SIG-M5 treated with dmso at 0.1 percent for 504 hours (cell line): ENCODE data around the gene RABGGTA.

ENCODE experiments used
- DNase-seq: peaks from one replicate; lab custom pipeline; 2025; ENCODE audit not compliant: unreplicated experiment; lab: John Stamatoyannopoulos, UW

RABGGTA gene

DNA sequence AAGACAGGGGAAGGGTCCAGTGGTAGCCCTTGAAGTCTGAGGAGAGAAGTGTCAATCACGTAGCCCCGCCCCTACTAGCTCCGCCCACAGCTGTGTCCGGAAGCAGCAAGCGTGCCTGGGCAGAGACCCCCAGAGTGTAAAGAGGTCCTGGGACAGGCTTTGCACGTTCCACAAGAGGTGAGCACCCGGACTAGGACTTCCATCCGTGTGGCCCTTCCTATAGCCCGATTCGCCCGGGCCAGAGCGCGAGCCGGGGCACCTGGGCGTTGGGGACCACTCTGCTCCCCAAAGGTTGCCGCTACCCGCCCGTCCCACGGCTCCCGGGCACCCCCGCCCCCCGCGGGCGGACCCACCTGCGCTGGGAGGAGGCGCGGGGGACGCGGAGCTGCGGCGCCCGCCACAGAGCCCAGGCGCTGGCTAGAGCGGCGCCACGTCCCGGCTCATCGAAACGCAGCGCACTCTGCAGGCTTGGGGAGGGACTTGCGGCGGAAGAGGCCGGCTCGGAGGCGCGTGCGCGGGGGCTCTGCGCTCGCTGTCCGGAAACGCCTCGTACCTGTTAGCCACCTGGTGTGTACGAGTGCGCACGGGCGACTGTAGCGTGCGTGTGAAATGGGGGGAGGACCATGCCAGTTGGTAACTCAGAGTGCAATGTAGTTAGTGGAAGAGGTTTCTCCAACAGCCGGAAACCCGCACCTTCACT, at the start of gene RABGGTA:
RABGGTA (minus strand) TSS at position 464 of the 700 bp plus-strand sequence. CDS start 482 bp downstream, outside the sequence.
- DNase-seq, result peak; percentile 86

DNA sequence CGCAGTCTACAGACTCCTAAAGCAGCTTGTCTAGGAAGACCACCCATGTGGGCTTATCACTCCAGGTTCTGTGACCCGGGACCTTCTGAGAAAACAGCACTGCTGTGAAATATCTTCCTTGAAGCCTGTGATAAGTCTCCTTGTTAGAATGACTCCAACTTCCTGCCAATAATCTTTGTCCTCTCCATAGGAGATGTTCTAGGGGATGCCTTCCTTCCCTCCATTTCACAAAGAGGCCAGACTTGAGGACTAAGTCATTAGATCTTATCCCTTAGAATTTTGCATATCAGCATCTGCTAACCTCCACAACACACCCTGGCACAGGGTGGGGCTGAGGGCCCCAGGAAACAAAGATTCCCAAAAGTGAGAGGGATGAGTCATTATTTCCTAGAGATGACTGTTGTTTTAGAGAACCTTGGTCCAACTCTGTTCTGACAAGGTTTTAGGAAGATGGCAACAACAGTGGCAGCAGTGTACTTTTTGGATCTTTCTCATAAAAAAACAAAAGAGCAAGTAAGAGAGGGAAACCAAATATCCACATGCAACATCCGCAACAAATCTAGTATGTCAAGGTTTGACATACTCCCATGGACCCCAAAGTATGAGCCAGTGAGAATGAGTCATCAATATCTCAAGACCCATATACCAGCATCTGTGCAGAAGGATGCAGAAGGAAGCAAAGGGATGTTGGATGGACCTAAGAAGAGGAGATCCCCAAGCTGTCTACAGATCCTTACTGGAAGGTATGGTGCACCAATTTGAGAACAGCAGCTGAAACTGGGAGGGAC, 45.9 kb upstream of the RABGGTA start:
- no peak for DNase-seq

- DNase-seq, result no peak
These were observed 45.2 kb upstream of the RABGGTA start for GRCh38 chr14:24316597-24316950.

DNA sequence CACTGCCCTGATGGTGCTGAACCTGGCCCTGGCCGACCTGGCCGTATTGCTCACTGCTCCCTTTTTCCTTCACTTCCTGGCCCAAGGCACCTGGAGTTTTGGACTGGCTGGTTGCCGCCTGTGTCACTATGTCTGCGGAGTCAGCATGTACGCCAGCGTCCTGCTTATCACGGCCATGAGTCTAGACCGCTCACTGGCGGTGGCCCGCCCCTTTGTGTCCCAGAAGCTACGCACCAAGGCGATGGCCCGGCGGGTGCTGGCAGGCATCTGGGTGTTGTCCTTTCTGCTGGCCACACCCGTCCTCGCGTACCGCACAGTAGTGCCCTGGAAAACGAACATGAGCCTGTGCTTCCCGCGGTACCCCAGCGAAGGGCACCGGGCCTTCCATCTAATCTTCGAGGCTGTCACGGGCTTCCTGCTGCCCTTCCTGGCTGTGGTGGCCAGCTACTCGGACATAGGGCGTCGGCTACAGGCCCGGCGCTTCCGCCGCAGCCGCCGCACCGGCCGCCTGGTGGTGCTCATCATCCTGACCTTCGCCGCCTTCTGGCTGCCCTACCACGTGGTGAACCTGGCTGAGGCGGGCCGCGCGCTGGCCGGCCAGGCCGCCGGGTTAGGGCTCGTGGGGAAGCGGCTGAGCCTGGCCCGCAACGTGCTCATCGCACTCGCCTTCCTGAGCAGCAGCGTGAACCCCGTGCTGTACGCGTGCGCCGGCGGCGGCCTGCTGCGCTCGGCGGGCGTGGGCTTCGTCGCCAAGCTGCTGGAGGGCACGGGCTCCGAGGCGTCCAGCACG, 44.6 kb upstream of the RABGGTA start:
- DNase-seq, result no peak

- DNase-seq, result no peak
These were observed 43.9 kb upstream of the RABGGTA start for GRCh38 chr14:24315243-24315806.

DNA sequence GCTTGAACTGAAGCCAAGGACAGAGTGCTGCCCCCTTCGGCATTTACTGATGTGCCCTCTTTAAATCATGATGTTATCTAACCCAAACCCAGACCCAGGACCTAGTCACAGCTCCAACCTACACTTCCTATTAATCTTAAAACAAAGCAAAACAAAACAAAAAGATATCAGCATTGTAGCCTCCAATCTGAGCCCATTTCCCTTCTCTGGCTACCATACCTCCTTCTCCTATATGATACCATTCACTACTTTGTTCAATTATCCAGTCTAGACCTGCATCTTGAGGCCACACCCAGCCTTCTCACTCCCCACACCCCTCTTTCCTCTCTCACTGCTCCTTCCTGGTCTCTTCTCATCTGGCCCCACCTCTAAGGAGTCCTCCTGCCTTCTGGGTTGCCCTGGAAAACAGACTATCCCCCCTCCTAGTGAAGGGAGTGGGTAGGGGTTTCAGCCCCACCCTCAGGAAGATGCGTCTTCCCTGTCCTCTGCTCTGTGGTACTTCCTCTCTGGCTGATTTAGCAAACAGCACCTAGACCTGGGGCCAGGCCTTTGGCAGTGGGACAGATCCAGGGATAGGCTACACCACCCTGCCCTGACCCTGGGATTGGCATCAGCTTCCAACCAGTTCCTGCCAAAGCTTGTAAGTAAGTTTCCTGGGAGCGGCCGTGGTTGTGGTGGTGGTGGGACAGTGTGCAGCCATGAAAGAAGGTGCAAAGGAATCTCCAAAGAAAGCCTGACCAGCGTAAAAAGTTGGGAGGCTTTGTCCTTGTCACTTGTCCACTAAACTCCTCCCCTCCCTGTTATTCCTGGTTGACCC, 43.2 kb upstream of the RABGGTA start:
- no peak for DNase-seq

- DNase-seq, result no peak
These were observed 42.5 kb upstream of the RABGGTA start for GRCh38 chr14:24313913-24314312.

DNA sequence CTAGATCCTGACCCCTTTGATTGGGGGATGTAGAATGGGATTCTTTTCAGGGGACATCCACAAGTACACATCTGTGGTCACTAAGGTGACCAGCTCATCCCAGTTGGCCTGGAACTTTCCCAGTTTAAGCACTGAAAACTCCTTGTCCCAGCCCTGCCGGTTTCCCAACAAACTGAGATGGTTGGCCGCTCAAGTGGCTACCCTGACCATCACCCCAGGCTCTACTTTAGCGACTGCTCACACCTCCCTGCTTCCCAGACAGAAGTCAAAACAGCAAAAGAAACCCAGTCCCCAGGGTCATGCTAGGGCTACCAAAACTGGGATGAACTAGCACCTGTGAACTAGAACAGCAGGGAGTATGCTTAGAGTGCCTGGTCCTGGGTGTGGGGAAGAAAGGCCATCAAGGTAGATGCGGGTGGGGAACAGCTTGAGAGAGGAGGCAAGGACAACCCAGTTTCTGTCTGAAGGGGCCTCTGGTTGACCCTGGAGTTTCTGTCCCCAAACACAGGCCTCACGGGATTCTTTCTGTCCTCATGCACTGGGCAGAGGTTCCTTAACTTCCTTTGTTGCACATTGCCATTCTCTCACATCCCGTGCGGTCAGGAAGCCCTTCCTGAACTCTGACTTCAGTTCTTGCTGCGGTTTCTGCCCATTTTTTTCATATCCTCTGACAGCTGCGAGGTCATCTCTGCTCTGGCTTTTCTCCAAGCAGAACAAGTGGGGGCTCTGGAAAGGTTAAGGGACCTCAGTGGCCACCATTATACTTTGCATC, 41.5 kb upstream of the RABGGTA start:
- peak; percentile 70 for DNase-seq

- DNase-seq, result peak; percentile 25
These were observed 40.6 kb upstream of the RABGGTA start for GRCh38 chr14:24311837-24312615.

GRCh38 chr14:24310646-24311604, 39.5 kb upstream of the RABGGTA start, which contains the start of gene LTB4R:
LTB4R (plus strand) TSS chr14:24311502; CDS start chr14:24315652, 4,150 bp downstream.
- peak; percentile 22 for DNase-seq

DNA sequence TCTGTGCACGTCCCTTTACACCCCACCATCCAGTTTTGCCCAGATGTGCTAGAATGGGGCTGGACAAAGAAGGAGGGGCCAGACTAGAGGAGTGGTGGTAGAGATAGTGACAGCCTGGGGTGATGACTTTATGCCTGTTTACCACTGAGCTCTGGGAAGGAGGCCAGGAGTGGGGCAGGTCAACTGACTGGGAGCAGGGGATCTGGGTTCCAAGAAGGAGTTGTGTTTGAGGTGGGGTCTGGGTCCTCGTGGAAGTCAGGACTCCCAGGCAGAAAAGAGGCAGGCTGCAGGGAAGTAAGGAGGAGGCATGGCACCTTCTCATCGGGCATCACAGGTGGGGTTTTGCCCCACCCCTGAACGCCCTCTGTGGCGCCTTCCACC, 38.9 kb upstream of the RABGGTA start:
- DNase-seq, result no peak

DNA sequence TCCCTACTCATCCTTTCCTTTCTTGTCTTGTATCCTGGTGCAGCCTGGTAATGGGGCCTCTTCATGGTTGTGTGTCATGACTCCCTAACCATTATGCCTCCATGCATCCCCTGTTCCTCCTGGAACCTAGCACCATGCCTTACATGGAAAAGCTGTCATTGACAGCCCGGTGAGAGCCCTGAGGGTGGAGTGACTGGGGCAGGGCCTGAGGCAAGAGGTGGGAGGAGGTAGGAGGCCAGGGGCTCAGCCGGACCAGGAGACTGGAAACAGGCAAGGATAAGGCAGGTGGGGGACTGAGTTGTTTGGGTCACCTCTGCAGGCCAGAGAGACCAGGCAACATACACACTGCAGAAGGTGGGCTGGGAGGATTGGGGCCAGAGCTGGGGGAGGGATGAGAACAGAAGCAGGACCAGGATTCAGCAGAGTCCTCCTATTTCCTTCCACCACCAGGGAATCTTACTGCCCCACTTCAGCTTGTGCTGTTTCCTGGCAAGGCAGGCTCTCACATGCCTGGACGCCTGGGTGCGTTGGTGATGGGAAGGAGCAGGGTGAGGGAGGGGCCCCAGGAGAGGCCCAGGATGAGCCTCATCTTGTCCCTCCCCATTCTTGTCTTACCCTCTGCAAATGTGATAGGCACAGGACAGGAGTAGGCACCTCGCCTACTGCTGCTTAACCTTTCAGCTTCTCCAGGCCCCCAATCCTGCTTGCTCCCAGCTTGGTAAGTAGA, 38.3 kb upstream of the RABGGTA start, which contains the start of gene LTB4R2:
LTB4R2 (plus strand) TSS at position 603 of the 727 bp plus-strand sequence. CDS start 525 bp downstream, outside the sequence.
- no peak for DNase-seq

- no peak for DNase-seq
These were observed 37.1 kb upstream of the RABGGTA start for GRCh38 chr14:24308342-24309124.

- peak; percentile 66 for DNase-seq
These were observed 36.4 kb upstream of the RABGGTA start, which contains the start of gene CIDEB for GRCh38 chr14:24307575-24308341. CIDEB (minus strand) TSS chr14:24307977; CDS start chr14:24307858, 119 bp downstream.

DNA sequence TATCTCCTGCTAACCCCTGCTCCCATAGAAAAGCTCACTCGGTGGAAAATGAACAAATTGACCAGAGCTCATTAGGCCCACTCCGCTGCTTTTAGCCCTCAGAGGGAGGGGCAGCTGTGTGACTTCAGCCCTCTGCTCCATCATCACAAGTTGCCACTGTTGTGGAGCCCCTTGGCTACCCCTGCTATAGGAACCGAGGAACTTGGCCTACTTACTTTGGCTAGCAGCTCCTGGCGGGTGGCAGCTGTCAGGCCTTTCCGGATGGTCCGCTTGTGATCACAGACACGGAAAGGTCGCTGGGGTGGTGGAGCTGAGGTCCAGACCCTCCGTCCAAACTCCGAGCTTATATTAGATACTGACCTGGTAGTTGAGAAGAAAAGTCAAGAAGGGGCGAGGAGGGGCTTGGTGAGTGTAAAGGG, 35.8 kb upstream of the RABGGTA start:
- DNase-seq, result no peak
